ENCODE data around the gene IL1RL2.
A peak's percentile ranks its signal among the peaks of the same experiment; 100 is the strongest.

Gene IL1RL2

DNA sequence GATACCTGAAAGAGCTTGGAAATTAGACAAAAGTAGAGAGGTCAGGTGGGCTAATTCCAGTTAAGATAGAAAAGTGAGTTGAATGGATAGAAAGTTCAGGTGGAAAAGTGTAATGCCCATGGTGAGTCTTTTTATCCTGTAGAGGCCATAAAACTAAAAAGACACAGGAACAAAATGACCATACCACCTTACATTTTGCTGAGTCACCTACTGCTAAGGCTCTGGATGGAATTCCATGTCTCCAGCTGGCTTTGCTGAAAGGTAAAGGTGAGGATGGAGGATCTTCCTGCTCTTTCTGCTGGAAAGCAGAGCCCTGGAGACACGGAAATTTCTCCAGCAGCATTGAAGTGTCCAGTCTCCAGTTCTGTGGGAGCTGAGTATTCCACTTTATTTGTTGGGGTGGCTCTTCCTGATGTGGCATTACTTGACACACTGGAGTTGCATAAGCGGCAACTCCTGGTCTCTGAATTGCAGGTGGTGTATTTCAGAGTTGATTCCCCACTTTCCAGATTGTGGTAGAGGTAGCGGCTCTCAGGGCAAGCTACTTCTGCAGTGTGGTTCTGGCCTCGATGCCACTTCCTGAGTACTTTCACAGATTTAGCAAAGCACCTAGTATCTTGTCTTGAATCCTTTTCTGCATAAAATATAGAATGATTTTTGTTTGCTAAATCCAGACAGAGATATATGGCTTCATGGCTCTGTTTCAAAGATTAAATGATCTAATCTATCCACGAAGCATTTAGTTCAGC lies 10.7 kb downstream of the IL1RL2 start:
- DNase-seq = no peak

DNA sequence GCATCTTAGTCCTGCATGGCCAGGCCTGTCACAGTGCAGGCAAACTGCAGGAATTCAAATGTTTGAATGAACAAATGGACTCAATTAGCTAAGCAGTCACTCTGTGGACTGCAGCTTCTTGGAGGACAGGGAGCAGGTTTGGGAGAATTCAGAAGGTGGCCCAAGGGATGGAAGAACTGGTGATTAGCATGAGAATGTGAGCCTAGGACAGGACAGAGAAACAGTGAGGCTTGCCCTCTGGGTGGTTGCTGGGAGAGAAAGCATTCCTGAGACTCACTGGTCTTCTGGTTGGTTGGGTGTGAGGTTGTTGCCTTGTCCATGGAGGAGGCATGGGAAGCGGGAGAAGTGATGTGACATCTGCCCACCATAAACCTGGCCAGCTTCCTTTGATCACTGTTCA lies 13.7 kb downstream of the IL1RL2 start:
- no peak for DNase-seq

DNA sequence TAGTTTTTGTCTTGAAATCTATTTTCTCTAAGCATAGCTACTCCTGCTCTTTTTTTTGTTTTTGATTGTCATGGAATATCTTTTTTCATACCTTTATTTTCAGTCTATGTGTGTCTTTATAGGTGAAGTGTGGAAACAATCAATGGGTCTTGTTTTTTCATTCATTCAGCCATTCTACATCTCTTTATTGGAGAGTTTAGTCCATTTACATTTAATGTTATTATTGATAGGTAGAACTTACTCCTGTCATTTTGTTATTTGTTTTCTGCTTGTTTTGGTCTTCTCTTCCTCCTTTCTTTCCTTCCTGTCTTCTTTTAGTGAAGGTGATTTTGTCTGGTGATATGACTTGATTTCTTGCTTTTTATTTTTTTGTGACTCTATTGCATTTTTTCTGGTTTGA lies 17.8 kb downstream of the IL1RL2 start:
- DNase-seq = no peak

DNA sequence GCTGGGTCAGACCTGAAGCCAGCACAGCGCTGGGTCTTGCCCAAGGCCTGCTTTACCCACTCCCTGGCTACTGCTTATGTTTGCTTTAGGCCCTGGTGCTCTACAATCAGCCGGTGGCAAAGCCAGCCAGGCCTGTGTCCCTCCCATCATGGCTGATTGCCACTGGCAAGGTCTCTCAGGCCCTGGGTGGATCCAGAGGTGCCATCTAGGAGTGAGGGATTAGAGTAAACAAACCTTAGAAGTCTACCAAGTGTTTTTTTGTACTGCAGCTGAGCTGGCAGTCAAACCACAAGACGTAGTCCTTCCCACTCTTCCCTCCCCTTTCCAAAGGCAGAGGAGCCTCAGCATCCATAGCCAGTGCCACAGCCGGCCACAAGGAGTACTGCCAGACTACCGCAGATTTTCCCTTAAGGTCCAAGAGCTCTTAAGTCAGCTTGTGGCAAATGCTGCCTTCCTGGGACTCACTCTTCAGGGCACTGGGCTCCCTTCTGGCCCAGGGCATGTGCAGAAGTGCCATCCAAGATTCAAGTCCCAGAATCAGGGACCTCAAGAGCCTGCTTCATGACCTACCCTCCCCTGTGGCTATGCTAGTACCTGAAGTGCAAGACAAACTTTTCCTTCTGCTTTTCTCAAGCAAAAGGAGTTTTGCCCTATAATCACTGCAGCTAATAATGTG lies 20.0 kb downstream of the IL1RL2 start:
- DNase-seq = no peak

DNA sequence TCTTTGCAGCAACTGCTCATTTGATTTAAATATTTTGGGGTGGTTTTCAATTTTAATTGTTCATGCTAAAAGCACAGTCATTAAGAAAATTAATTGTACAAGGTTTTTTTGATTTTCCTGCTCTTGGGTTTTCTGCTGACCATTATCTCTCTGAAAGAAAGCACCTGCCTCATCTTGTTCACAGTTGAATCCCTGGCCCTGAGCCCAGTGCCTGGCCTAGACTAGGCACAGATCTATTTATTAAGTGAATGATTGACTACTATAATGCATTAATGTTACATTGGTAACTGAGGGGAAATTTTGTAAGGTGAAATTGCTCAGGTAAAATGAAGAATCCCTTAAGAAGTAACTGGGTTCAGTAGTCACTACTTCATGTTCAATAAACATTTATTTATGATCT lies 22.0 kb downstream of the IL1RL2 start:
- no peak for DNase-seq

DNA sequence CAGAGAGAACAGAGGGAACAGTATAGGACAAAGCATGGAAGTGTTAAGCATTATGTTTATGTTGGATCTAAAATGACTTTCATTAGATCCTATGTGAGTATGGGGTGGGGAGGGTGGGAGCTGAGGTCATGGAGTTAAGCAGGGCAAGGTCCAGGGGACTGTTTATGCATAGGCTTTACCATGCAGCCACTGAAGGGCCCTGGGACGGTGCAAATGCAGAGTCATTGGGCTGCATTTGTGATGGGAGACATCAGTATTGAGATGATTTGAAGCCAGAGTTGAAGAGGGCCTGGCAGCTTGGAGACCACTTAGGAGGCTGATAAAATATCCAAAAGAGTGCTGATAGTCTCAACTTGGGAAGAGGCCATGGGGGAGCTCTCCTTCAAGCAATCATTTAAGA lies 22.7 kb downstream of the IL1RL2 start:
- no peak for DNase-seq

DNA sequence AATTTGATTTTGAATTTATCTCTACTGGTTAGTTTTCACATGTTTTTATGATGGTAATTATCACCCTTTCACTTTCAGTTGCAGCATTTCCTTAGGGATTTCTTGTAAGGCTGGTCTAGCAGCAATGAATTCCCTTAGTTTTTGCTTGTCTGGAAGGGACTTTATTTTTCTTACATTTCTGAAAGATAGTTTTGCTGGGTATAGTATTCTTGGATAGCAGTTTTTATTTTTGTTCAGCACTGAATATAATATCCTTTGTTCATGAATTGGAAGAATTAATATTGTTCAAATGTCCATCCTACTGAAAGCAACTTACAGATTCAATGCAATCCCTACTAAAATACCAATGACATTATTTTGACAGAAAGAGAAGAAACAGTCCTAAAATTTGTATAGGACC lies 30.2 kb downstream of the IL1RL2 start:
- no peak for DNase-seq

DNA sequence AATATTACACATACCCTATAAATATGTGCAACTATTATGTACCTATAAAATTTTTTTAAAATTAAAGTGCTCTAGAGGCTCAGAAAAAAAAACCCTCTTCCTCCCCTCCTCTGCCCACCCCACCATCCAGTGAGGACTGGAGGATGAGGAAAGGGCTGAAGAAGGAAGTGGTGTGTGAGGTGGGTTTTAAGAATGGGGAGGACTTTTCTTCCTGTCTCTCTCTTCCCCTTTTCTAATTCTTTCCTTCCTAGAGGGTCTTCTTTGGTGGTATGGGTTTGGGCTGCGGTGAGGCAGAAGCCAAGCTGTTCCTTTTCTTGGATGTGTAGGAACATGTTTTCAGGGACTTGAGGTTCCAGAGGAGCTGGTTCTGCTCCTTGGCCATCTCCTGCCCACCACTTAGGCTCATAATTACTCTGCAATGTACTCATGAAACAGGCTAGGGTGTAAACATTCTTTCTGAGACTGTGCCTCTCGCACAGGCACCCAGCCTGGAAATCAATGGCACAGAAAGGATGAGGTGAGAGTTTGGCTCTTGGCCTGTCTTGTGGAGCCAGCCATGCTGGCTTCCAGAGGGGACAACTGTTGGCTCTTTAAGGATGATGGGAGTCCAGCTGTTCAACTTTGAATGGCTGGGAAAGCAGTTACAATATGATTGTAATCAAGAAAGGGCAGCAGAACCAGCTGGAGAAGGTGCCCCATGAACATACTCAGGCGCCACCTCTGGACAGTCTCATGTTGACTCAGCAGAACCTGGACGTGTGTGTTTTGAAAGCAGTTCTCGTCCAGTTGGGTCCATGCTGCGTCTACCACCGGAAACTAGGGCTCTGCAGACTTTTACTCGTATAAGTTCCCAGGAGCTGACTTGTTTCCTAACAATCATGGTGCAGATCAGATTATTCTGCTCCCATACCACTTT lies 38.3 kb downstream of the IL1RL2 start:
- no peak for DNase-seq

DNA sequence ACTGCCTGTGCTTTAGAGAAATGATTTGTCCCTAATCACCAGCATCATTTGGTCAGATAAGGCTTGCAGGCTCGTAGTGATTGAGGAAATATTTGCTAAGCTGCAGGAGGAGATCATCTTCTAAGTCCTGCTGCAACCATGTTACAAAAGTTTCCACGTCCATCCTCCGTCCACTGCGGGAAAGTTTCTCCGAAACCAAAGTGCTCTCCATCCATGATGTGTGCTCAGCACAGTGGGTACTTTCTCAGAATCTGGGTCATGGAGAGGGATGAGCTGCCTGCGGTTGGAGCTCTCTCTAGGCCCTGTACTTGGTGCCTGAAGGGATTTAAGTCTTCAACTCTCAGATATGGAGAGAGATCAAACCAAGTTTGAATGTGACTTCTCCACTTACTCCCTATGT lies 39.3 kb downstream of the IL1RL2 start:
- DNase-seq = no peak

DNA sequence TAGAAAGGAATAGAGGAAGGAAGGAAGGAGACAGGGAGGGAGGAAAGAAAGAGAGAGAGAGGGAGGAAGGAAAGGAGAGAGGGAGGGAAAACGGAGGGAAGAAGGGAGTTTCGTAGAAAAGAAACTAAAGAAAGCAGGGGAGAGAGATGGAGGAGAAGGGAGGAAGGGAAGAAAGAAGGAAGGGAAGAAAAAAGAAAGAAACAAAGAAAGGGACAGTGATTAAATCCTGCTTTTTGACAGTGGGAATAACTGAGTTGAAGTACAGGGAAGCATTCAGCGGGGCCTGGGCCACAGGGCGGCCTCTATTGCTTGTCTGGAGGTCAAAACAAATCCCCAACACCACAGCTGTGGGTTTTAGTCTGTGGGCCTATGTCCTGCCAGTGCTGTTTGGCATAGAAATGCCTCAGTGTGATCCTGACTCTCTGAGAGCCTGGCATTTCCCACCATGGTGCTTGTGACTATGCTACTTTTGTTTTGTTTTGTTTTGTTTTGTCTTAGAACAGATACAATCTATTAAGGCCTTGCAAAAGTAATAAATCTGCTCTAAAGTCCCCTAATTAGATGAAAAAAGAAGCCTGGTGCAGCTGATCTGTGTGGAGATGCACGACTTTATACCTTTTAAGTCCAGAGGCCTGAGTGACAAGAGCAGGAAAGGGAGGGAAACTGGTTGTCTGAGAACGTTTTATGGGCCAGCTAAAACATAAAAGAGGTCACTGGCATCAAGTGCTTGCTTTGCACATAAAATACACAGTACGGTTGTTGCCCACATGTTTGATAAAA lies 40.0 kb downstream of the IL1RL2 start:
- DNase-seq = no peak

DNA sequence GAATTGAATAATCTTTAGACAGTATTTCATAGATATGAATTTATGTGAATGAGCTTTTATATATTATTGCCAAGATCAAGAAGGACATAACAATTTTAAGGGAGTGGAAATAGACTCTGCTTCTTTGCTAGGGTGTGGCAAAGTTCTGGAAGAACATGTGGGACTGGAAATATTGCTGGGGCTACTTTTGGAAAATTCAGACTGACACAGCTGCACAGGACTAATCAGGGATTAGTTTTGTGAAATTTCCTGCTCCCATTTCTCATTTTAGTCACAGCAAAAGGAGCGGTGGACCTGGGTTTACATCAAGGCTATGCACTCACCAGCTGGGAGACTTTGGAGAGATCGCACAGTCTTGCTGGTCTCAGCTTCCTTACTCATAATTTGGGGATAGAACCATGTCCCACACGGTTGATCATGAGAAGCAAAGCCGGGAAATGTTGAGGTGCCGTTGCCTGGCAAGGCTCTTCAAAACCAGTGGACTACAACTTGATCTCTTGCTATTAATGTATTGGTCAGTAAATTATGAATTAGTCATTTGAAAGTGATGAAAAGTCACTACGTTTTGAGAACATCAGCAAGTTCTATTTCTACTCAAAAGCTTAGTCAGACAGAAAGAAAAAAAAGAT lies 42.4 kb downstream of the IL1RL2 start:
- DNase-seq = no peak

DNA sequence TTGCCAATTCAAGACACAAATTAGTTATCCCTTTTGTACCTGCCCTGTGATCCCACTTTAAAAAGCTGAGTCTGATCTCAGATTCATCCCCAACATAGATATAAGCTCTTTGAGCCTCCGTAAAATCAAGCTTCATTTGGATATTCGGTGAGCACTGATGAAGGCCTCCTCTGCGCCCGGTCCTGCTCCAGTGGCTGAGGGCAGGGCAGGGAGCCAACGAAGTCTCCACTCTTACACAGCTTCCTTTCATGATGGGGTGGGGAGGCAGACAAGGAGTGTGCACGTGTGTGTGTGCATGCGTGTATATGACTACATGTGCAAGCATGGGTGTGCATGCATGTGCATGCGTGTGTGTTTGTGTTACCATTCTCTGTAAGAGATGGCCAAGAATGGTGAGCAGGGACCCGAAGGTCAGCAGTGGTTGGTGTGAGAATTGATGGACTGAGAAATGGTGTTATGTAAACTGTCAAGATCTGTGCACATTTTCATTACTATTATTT lies 43.6 kb downstream of the IL1RL2 start:
- no peak for DNase-seq

DNA sequence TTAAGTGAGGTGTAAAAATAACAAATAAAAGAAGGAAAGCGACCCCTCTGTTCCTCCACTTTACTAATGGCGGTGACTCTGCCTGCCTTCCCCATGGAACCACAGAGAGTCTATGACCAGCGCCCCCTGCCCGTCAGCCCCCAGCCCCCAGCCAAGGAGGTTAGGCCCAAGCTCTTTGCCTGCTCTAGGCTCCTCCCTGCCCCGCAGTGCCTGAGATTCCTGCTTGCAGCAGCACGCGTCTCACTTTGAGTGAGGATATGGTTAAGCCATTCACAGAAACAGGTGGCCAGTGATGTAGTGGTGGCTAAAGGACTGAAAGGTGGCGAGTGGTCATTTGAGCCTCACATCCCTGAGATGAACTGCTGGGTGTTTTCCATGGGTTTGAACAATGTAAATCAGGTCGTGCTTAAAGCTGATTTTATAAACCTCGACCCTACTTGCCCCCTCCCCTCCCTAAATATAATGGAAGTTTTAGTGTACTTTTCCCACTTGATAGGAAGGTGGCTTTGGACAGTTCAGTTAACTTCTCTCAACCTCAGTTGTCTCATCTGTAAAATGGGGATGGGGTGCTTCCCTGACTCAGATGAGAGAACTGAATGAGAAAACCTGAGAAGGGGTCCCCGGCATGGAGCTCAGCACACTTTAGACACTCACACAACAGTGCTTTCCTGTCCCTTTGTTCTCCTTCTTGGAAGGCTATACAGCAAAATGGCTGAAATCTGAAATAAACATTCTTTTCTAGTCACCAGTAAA lies 46.5 kb downstream of the IL1RL2 start:
- no peak for DNase-seq

DNA sequence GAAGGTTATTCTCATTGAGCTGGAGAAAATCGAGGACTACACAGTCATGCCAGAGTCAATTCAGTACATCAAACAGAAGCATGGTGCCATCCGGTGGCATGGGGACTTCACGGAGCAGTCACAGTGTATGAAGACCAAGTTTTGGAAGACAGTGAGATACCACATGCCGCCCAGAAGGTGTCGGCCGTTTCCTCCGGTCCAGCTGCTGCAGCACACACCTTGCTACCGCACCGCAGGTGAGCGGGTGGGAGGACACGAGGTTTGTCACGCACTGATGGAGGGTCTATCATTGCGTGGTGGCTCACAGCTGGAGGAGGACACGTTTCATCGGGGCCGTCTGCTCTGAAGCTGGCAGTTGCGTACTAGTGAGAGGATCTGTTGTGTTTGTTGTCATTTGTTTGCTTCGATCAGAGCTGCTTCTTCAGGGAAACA lies 48.2 kb downstream of the IL1RL2 start:
- DNase-seq = no peak

DNA sequence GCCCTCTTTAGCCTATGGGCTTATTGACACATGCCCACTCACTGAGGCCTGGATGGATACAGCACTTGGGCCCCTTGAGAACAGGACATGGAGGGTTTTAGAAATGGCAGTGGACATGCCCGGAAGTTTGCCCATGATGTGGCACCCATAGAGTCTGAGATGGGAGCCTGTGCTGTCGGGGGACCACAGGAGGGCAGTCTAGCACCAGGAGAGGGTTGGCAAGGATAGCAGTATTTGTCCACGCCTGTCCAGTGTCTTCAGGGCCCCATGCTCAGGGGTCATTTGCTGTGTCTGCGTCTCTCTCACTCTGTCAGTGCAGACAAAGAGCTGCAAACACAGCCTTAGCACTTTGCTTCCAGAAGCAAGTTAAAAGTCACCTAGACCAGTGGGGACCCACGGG lies 48.7 kb downstream of the IL1RL2 start:
- DNase-seq = peak; percentile 17

DNA sequence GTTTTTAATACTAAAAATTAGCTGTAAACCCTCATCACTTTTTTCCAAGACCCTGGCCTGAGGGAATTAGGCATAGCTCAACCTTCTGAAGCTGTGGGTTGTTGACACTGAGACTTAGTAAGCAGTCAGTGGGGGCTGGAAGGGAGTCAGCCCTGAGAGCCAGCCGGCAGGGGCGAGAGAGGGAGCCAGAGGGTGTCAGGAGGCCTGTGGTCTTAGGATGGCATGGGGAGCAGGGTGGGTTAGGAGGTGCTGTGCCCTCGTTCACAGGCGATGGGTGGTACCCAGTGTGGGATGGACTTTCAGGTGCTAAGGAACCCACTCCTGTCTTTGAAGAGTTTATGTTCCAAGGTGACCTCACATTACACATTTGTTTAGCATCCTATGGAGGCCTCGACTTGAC lies 49.3 kb downstream of the IL1RL2 start:
- no peak for DNase-seq

DNA sequence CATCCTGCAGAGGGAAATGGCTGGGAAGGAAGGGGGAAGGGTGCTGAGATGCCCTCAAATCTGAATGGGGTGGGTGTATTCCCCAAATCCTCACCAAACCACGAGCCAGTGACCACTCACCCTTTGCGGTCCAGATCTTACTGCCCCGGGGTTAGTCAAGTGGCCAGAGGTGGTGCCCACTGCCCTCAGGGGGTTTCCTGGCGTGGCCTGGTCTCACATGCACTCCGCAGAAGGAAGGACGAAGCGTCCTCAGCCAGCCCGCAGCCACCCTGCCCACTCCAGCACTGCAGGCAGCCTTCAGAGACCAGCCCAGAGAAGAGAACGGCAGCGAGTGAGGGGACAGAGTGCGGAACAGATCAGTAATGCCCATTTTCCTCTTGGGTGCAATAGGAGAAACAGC lies 50.4 kb downstream of the IL1RL2 start:
- DNase-seq = no peak

DNA sequence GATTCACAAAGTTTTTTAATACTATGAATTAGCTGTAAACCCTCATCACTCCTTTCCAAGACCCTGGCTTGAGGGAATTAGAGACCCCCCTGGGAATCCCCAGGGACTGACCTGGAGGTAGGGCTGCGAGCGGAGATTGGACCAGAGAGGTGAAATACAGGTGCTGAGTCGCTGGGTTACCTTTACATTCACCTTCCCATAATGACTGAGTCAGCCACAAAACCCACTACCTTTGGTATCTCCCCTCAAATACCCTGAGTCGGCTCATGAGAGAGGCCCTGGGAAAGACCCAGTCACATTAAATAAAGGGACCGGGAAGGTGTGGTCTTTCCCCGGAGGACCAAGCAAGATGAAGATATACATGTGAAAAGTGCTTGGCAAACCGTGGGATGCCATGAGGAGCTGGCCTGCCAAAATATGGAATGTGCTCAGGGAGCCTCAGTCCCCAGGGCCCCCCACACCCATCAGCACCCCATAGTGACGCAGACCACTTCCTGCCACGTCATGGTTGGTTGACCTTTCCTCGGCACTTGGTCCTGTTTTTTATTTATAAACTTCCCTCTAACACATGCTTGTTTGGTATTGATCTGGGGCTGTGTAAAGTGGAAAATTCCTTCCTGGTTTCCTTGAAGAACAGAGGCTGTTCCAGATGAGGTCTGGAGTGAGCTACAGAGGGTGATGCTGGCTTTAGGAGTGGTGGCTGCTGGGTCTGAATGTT lies 51.4 kb downstream of the IL1RL2 start:
- DNase-seq = peak; percentile 36

DNA sequence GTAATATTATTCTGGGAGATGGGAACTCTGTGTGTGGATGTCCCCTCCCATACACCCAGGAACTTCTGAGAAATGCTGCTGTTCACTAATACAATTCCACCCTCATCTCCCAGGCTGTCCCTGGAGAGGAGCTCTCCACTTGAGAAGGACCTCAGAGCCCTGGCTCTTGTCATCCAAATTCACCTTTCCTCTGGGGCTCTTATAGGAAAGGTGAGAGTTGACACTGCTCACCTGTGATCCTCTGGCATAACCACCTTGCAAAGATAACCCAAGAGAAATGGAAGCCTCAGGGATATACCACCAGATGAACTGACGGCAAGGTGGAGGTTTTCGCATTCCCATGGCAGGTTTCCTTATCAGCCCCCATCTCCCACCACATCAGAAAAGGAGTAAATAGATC lies 52.0 kb downstream of the IL1RL2 start:
- no peak for DNase-seq

DNA sequence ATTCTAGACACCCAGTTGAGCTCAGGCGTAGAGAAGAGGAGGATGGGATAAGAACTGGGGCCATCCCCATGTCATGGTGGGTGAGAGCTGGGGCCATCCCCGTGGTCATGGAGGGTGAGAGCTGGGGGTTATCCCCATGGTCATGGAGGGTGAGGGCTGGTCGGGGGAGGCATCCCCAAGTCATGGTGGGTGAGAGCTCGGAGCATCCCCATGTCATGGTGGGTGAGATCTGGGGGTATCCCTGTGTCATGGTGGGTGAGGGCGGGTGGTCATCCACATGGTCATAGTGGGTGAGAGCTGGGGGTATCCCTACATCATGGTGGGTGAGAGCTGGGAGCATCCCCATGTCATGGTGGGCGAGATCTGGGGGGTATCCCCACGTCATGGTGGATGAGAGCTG lies 52.5 kb downstream of the IL1RL2 start:
- DNase-seq = no peak

Data from CD4-positive, alpha-beta T cell treated with Interferon gamma for 1 hour (primary cell).